A549 (cell line): Measurements from ENCODE around the gene NOSTRIN. TPM values are rescaled to one million over a fixed set of nuclear protein-coding genes. Genes with fewer than 3 reads are reported as not detected.

ENCODE experiments used
- ATAC-seq, 2 experiments: fragments of 200-7000 bp in 1 of 2; fragments of >200 bp in 1 of 2; cut with Nextera tagmentation in 1 of 2; cut with Tn5 transposase in 1 of 2; 3 replicates each; pipeline versions ENCODE4 v1.8.0 to v1.9.1; 2018 to 2020; ENCODE audit warnings: mild to moderate bottlenecking in 1 of 2, moderate library complexity in 1 of 2
- CTCF ChIA-PET: fragments of 300-600 bp; sonication (Branson Sonifier 250); formaldehyde crosslinking; extraction: SDS; loops from one replicate; lab custom pipeline; 2021; ENCODE audit warnings: antibody characterized with exemption, inconsistent platforms; lab: Yijun Ruan, JAX
- POLR2A ChIA-PET: fragments of 350-600 bp; formaldehyde crosslinking; extraction: SDS; loops from one replicate; lab custom pipeline; 2021; ENCODE audit warnings: antibody characterized with exemption, inconsistent platforms; lab: Yijun Ruan, JAX
- DNase-seq, 2 experiments: peaks; one replicate each; pipeline versions ENCODE4 v3.0.0 to v3.0.0-alpha.2; 2011 to 2016; ENCODE audit warnings: low read depth in 1 of 2, low spot score in 1 of 2
- FAIRE-seq: peaks from 2 replicates; lab custom pipeline; 2011; peaks lifted over from hg19 to GRCh38; lab: Jason Lieb, UNC
- H3K27ac ChIP-seq, 2 experiments: fragments of >200 bp; sonication (Bioruptor Twin); formaldehyde crosslinking; 3 replicates each; pipeline ENCODE4 v1.5.1; 2016 to 2017
- H3K4me1 ChIP-seq: fragments of >200 bp; sonication (Bioruptor Twin); formaldehyde crosslinking; 3 replicates; pipeline ENCODE4 v1.6.1; 2016
- H3K4me2 ChIP-seq: fragments of >200 bp; sonication (Bioruptor Twin); formaldehyde crosslinking; 3 replicates; pipeline ENCODE4 v1.6.1; 2016
- H3K4me3 ChIP-seq: fragments of >200 bp; sonication (Bioruptor Twin); formaldehyde crosslinking; 3 replicates; pipeline ENCODE4 v1.5.1; 2016
- H3K9me3 ChIP-seq: fragments of >200 bp; sonication (Bioruptor Twin); formaldehyde crosslinking; 3 replicates; pipeline ENCODE4 v1.6.1; 2016
- ATOH8 ChIP-seq: fragments of 250-450 bp; sonication (Bioruptor Pico); IDR thresholded peaks from 2 replicates; pipeline ENCODE4 v1.5.0; 2020; ENCODE audit warnings: low read depth, mild to moderate bottlenecking, moderate library complexity
- CBX2 ChIP-seq: fragments of 200-600 bp; sonication (generic); IDR thresholded peaks from 2 replicates; pipeline ENCODE4 v1.6.1; 2016; ENCODE audit warnings: low read depth, mild to moderate bottlenecking, borderline replicate concordance
- CTCF ChIP-seq: fragments of >200 bp; sonication (Bioruptor Twin); formaldehyde crosslinking; IDR thresholded peaks from 3 replicates; pipeline ENCODE4 v1.5.1; 2016
- E2F6 ChIP-seq: IDR thresholded peaks from 2 replicates; pipeline ENCODE4 v1.6.1; 2012; ENCODE audit warnings: low read depth, borderline replicate concordance
- EHF ChIP-seq: fragments of 250-450 bp; sonication (Bioruptor Pico); IDR thresholded peaks from 2 replicates; pipeline ENCODE4 v1.5.0; 2020; ENCODE audit warnings: mild to moderate bottlenecking
- EHMT2 ChIP-seq: fragments of 200-600 bp; sonication (generic); IDR thresholded peaks from 2 replicates; pipeline ENCODE4 v1.6.1; 2016; ENCODE audit warnings: antibody characterized with exemption, low read depth, mild to moderate bottlenecking, moderate library complexity
- EP300 ChIP-seq, 2 experiments: fragments of >200 bp; sonication (Bioruptor Twin); formaldehyde crosslinking; IDR thresholded peaks; 2 replicates in 1 of 2; 3 replicates in 1 of 2; pipeline ENCODE4 v1.6.1; 2016 to 2017
- ESRRA ChIP-seq: fragments of 150-350 bp; IDR thresholded peaks from 2 replicates; pipeline ENCODE4 v1.6.1; 2014; ENCODE audit warnings: mild to moderate bottlenecking, low read length, borderline replicate concordance
- FOSL2 ChIP-seq, 2 experiments: fragments of 450-650 bp in 1 of 2; fragments of >200 bp in 1 of 2; sonication (Bioruptor Twin) in 1 of 2; formaldehyde crosslinking; IDR thresholded peaks; 2 replicates each; pipeline versions ENCODE4 v1.5.0 to v1.6.1; 2016 to 2020; ENCODE audit warnings: mild to moderate bottlenecking in 1 of 2, moderate library complexity in 1 of 2
- FOXS1 ChIP-seq: fragments of 250-450 bp; sonication (Bioruptor Pico); IDR thresholded peaks from 2 replicates; pipeline ENCODE4 v1.5.0; 2020; ENCODE audit warnings: mild to moderate bottlenecking, moderate library complexity
- GATA3 ChIP-seq: IDR thresholded peaks from 2 replicates; pipeline ENCODE4 v1.6.1; 2012; ENCODE audit warnings: borderline replicate concordance
- HES2 ChIP-seq: fragments of >200 bp; sonication (Bioruptor Twin); formaldehyde crosslinking; IDR thresholded peaks from 2 replicates; pipeline ENCODE4 v1.6.1; 2016
- HEYL ChIP-seq: fragments of 250-450 bp; sonication (Bioruptor Pico); IDR thresholded peaks from 2 replicates; pipeline ENCODE4 v1.8.0; 2021; ENCODE audit warnings: mild to moderate bottlenecking, moderate library complexity
- HMGXB4 ChIP-seq: fragments of 250-450 bp; sonication (Bioruptor Pico); IDR thresholded peaks from 2 replicates; pipeline ENCODE4 v1.5.0; 2021; ENCODE audit warnings: mild to moderate bottlenecking, moderate library complexity, borderline replicate concordance
- HOXB13 ChIP-seq: fragments of 250-450 bp; sonication (Bioruptor Pico); IDR thresholded peaks from 2 replicates; pipeline ENCODE4 v1.5.0; 2020; ENCODE audit warnings: low read depth, mild to moderate bottlenecking, moderate library complexity
- HOXB5 ChIP-seq: fragments of 250-450 bp; sonication (Bioruptor Pico); IDR thresholded peaks from 2 replicates; pipeline ENCODE4 v1.5.0; 2020; ENCODE audit warnings: mild to moderate bottlenecking, moderate library complexity
- JUNB ChIP-seq: fragments of >200 bp; sonication (Bioruptor Twin); formaldehyde crosslinking; IDR thresholded peaks from 2 replicates; pipeline ENCODE4 v1.6.1; 2016
- KDM5A ChIP-seq: fragments of 200-600 bp; sonication (generic); IDR thresholded peaks from 2 replicates; pipeline ENCODE4 v1.6.1; 2016; ENCODE audit warnings: antibody characterized with exemption, mild to moderate bottlenecking
- MAFK ChIP-seq: fragments of 450-650 bp; IDR thresholded peaks from 2 replicates; pipeline ENCODE4 v1.6.1; 2014; ENCODE audit not compliant: partially characterized antibody
- MAZ ChIP-seq: fragments of 150-350 bp; IDR thresholded peaks from 2 replicates; pipeline ENCODE4 v1.6.1; 2014; ENCODE audit warnings: antibody characterized with exemption, low read depth, low read length, borderline replicate concordance
- MYC ChIP-seq: IDR thresholded peaks from 2 replicates; pipeline ENCODE4 v1.6.1; 2012; ENCODE audit warnings: mild to moderate bottlenecking, inconsistent platforms, low read length, improper control_type of control experiment, borderline replicate concordance
- NFE2L2 ChIP-seq: fragments of 150-350 bp; conservative IDR thresholded peaks from 2 replicates; pipeline ENCODE4 v1.6.1; 2014; ENCODE audit warnings: low read length
- NPAS2 ChIP-seq: fragments of 250-450 bp; sonication (Bioruptor Pico); IDR thresholded peaks from 2 replicates; pipeline ENCODE4 v1.8.0; 2022; ENCODE audit warnings: mild to moderate bottlenecking, moderate library complexity, borderline replicate concordance
- NR3C1 ChIP-seq: fragments of >200 bp; sonication (Bioruptor Twin); formaldehyde crosslinking; IDR thresholded peaks from 3 replicates; pipeline ENCODE4 v1.6.1; 2017
- POLR2AphosphoS2 ChIP-seq: conservative IDR thresholded peaks from 2 replicates; pipeline ENCODE4 v1.6.1; 2012; ENCODE audit warnings: low read length, improper control_type of control experiment, inconsistent platforms
- RAD21 ChIP-seq, 2 experiments: fragments of >200 bp in 1 of 2; sonication (Bioruptor Twin) in 1 of 2; formaldehyde crosslinking in 1 of 2; IDR thresholded peaks in 1 of 2; conservative IDR thresholded peaks in 1 of 2; 2 replicates in 1 of 2; 3 replicates in 1 of 2; pipeline ENCODE4 v1.6.1; 2012 to 2018; ENCODE audit warnings: inconsistent platforms in 1 of 2
- RARB ChIP-seq: fragments of 250-450 bp; sonication (Bioruptor Pico); IDR thresholded peaks from 2 replicates; pipeline ENCODE4 v1.8.0; 2021; ENCODE audit warnings: mild to moderate bottlenecking, moderate library complexity
- RFX5 ChIP-seq: fragments of 450-650 bp; IDR thresholded peaks from 2 replicates; pipeline ENCODE4 v1.7.1; 2014; ENCODE audit warnings: antibody characterized with exemption, mild to moderate bottlenecking, moderate library complexity
- SMC3 ChIP-seq: fragments of >200 bp; sonication (Bioruptor Twin); formaldehyde crosslinking; IDR thresholded peaks from 3 replicates; pipeline ENCODE4 v1.6.1; 2018; ENCODE audit warnings: inconsistent platforms
- TFCP2L1 ChIP-seq: fragments of 250-450 bp; sonication (Bioruptor Pico); IDR thresholded peaks from 2 replicates; pipeline ENCODE4 v1.5.0; 2021; ENCODE audit warnings: mild to moderate bottlenecking
- TP53 ChIP-seq: fragments of 250-450 bp; sonication (Bioruptor Pico); IDR thresholded peaks from 2 replicates; pipeline ENCODE4 v1.5.0; 2021; ENCODE audit warnings: mild to moderate bottlenecking, moderate library complexity
- ZSCAN20 ChIP-seq: fragments of 250-450 bp; sonication (Bioruptor Pico); IDR thresholded peaks from 2 replicates; pipeline ENCODE4 v1.8.0; 2022; ENCODE audit warnings: mild to moderate bottlenecking, moderate library complexity
- WGBS: methylation state at CpG from one replicate; pipeline ENCODE4 v1.1.6; 2017; ENCODE audit errors: missing lambda C conversion rate; 5-methylcytosine and 5-hydroxymethylcytosine counted together
- polyA plus RNA-seq, 4 experiments: library from polyadenylated mRNA; depleted of rRNA in 3 of 4; stranded (reverse); fragments of >200 nt; fragmentation: RNase III in 1 of 4; extraction: RNeasy Plus Mini Kit Qiagen cat#74134 plus additional on column Dnase treatment in 1 of 4; gene quantifications; 2 replicates in 3 of 4; 3 replicates in 1 of 4; pipeline ENCODE4 v1.2.3, GENCODE V29; 2011 to 2017

The NOSTRIN gene
- polyA plus RNA-seq, 2 of the 4 experiments (the other 2 are of a cell fraction) = 2.5 to 11.7 TPM

- no peak for DNase-seq
- FAIRE-seq = no peak
- TF ChIP-seq FOSL2 (IDR thresholded peaks at IDR 0.05) (no peak), FOSL2 (CRISPR knock-in tag; IDR thresholded peaks at IDR 0.05) (no peak), FOXS1 (CRISPR knock-in tag) (no peak), MYC (no peak), NFE2L2 (no peak), RFX5 (no peak), MAFK (no peak), JUNB (no peak), TP53 (no peak), RAD21 (conservative IDR thresholded peaks at IDR 0.05 in 1 of 2, IDR thresholded peaks at IDR 0.05 in 1 of 2) (no peak), GATA3 (no peak), NPAS2 (CRISPR knock-in tag) (no peak), HOXB13 (CRISPR knock-in tag) (no peak), ZSCAN20 (CRISPR knock-in tag) (no peak), HOXB5 (no peak), EP300 (IDR thresholded peaks at IDR 0.05) (no peak), TFCP2L1 (CRISPR knock-in tag) (no peak), POLR2AphosphoS2 (no peak)
- ATAC-seq = no peak
- H3K9me3 ChIP-seq = no peaks in the 10 kb centered on the region
- H3K27ac ChIP-seq = no peak overlapping the region
- POLR2A ChIA-PET = no interaction called here
- no peaks in the 10 kb centered on the region; the same call in 2 of the 3 replicates for H3K4me1 ChIP-seq
- no peak overlapping the region for H3K4me2 ChIP-seq
- WGBS = 37% methylated on average over 2 of the region's 2 CpGs
- no peak overlapping the region for H3K4me3 ChIP-seq
- CTCF ChIA-PET = interaction anchor here (0.7 to 2.2 kb wide), 3 partner anchors 154 to 420 kb away, joined by 3 to 7 read pairs (median 3); no protein-coding TSS in a partner anchor
These were observed 35.8 kb upstream of the NOSTRIN start for GRCh38 chr2:168766600-168766999.

GRCh38 chr2:168767258-168767657, 35.2 kb upstream of the NOSTRIN start:
- POLR2A ChIA-PET = no interaction called here
- CTCF ChIA-PET = interaction anchor here (2.2 kb wide), 1 partner anchor 420 kb away, joined by 7 read pairs; no protein-coding TSS in a partner anchor
- TF ChIP-seq EHF (CRISPR knock-in tag) = no peak
- TF ChIP-seq MAZ = no peak
- no peak for TF ChIP-seq ESRRA
- TF ChIP-seq KDM5A = no peak
- no peak for TF ChIP-seq FOSL2 (IDR thresholded peaks at IDR 0.05)
- no peak for TF ChIP-seq FOSL2 (CRISPR knock-in tag; IDR thresholded peaks at IDR 0.05)
- TF ChIP-seq CBX2 = no peak
- TF ChIP-seq HOXB5 = no peak
- TF ChIP-seq ATOH8 = no peak
- TF ChIP-seq EHMT2 = no peak
- TF ChIP-seq SMC3 = no peak
- TF ChIP-seq E2F6 = no peak
- no peak for TF ChIP-seq HMGXB4 (CRISPR knock-in tag)
- no peak for TF ChIP-seq GATA3
- no peak for TF ChIP-seq CTCF
- TF ChIP-seq HEYL (CRISPR knock-in tag) = no peak
- TF ChIP-seq NR3C1 = no peak
- TF ChIP-seq FOXS1 (CRISPR knock-in tag) = no peak
- no peak for TF ChIP-seq HES2
- no peak for TF ChIP-seq RARB

More at GRCh38 chr2:168767258-168767657, 35.2 kb upstream of the NOSTRIN start:
- DNase-seq (no peak), ATAC-seq (no peak), FAIRE-seq (no peak)
- no peak overlapping the region for H3K4me3 ChIP-seq
- no peaks in the 10 kb centered on the region; the same call in 2 of the 3 replicates for H3K4me1 ChIP-seq
- no peak overlapping the region for H3K27ac ChIP-seq
- H3K4me2 ChIP-seq = no peak overlapping the region
- 16% methylated on average over 1 of the region's 1 CpG for WGBS
- H3K9me3 ChIP-seq = no peaks in the 10 kb centered on the region
